K562 (cell line): Measurements from ENCODE around the gene MARK3. TPM values are rescaled to one million over a fixed set of nuclear protein-coding genes. Genes with fewer than 3 reads are reported as not detected.

Source experiments
- ATAC-seq: fragments of 200-7000 bp; cut with Tn5 transposase; 3 replicates; pipeline ENCODE4 v1.9.1; 2020; ENCODE audit warnings: moderate library complexity
- BruUV-seq: library from RNA; stranded (reverse); fragments of 400-500 nt; replicated peaks from 2 replicates; lab custom pipeline; 2021; lab: Mats Ljungman, UMichigan
- CTCF ChIA-PET: fragments of 300-600 bp; formaldehyde crosslinking; extraction: SDS; loops from one replicate; lab custom pipeline; 2021; ENCODE audit warnings: low intra/inter-chr PET ratio; lab: Yijun Ruan, JAX
- POLR2A ChIA-PET: fragments of 300-600, 350-650 bp; sonication (Branson Sonifier 250); formaldehyde crosslinking; extraction: SDS; loops from one replicate; lab custom pipeline; 2021; ENCODE audit warnings: antibody characterized with exemption, inconsistent platforms; lab: Yijun Ruan, JAX
- DNase-seq, 4 experiments: peaks; one replicate each; pipeline versions ENCODE4 v3.0.0 to v3.0.0-alpha.2; 2011 to 2018; ENCODE audit warnings: low spot score in 3 of 4, mixed read lengths in 3 of 4; ENCODE audit errors: extremely low read depth in 1 of 4
- FAIRE-seq: peaks from 2 replicates; lab custom pipeline; 2011; peaks lifted over from hg19 to GRCh38; lab: Jason Lieb, UNC
- H2AFZ ChIP-seq: 2 replicates; pipeline ENCODE4 v1.6.0; 2011; ENCODE audit warnings: low read depth, low read length, control low read depth, inconsistent platforms
- H3K27ac ChIP-seq: fragments of 200-600 bp; 3 replicates; pipeline ENCODE4 v1.8.0; 2011; ENCODE audit warnings: low read depth, mild to moderate bottlenecking, control low read depth, inconsistent platforms, low read length, moderate library complexity, mixed read lengths; ENCODE audit errors: extremely low read depth
- H3K27me3 ChIP-seq, 2 experiments: fragments of 300-600 bp in 1 of 2; 2 replicates in 1 of 2; 3 replicates in 1 of 2; pipeline versions ENCODE4 v1.6.0 to v1.8.0; 2011; ENCODE audit warnings: inconsistent platforms in 2 of 2, low read length in 2 of 2, mild to moderate bottlenecking in 1 of 2, mixed read lengths in 1 of 2, moderate library complexity in 1 of 2; ENCODE audit not compliant: control insufficient read depth in 2 of 2, insufficient read depth in 2 of 2
- H3K36me3 ChIP-seq: fragments of 300-600 bp; 3 replicates; pipeline ENCODE4 v1.8.0; 2011; ENCODE audit warnings: mild to moderate bottlenecking, low read length, inconsistent platforms; ENCODE audit not compliant: control insufficient read depth, insufficient read depth
- H3K4me1 ChIP-seq, 2 experiments: fragments of 200-600 bp in 1 of 2; replicated peaks in 1 of 2; 2 replicates in 1 of 2; 3 replicates in 1 of 2; pipeline versions ENCODE4 v1.5.1 to v1.8.0; 2011; ENCODE audit warnings: inconsistent platforms in 2 of 2, low read length in 2 of 2, mild to moderate bottlenecking in 1 of 2, mixed read lengths in 1 of 2, moderate library complexity in 1 of 2; ENCODE audit not compliant: control insufficient read depth in 2 of 2, insufficient read depth in 2 of 2
- H3K4me2 ChIP-seq: 2 replicates; pipeline ENCODE4 v1.6.1; 2011; ENCODE audit warnings: low read length, control low read depth, inconsistent platforms, mixed read lengths; ENCODE audit not compliant: insufficient read depth
- H3K4me3 ChIP-seq: fragments of 200-600 bp; sonication (generic), shearing (Covaris generic); 2 replicates; pipeline ENCODE4 v1.5.1; 2016; ENCODE audit warnings: control low read depth, inconsistent platforms
- H3K79me2 ChIP-seq: fragments of 200-600 bp; 3 replicates; pipeline ENCODE4 v1.8.0; 2011; ENCODE audit warnings: low read length, inconsistent platforms; ENCODE audit not compliant: control insufficient read depth, insufficient read depth
- H3K9ac ChIP-seq, 2 experiments: 2 replicates each; pipeline versions ENCODE4 v1.6.0 to v1.6.1; 2011; ENCODE audit warnings: low read depth in 2 of 2, low read length in 2 of 2, control low read depth in 1 of 2, inconsistent platforms in 1 of 2, mild to moderate bottlenecking in 1 of 2, mixed read lengths in 1 of 2; ENCODE audit not compliant: insufficient read depth in 1 of 2
- H3K9me1 ChIP-seq: one replicate; pipeline ENCODE4 v1.6.0; 2011; ENCODE audit warnings: inconsistent platforms, mild to moderate bottlenecking, low read length, moderate library complexity; ENCODE audit not compliant: control insufficient read depth, insufficient read depth
- H3K9me3 ChIP-seq: replicated peaks from 2 replicates; pipeline ENCODE4 v1.5.1; 2011; ENCODE audit warnings: low read depth, low read length, inconsistent platforms; ENCODE audit not compliant: control insufficient read depth, insufficient read depth
- H4K20me1 ChIP-seq: replicated peaks from 2 replicates; pipeline ENCODE4 v1.6.1; 2011; ENCODE audit warnings: low read length, inconsistent platforms, mixed read lengths; ENCODE audit not compliant: control insufficient read depth, insufficient read depth
- HES1 ChIP-seq: fragments of 450-650 bp; IDR thresholded peaks from 2 replicates; pipeline ENCODE4 v1.6.1; 2016; ENCODE audit warnings: low read depth, mild to moderate bottlenecking, moderate library complexity
- JUNB ChIP-seq: fragments of 450-650 bp; formaldehyde crosslinking; conservative IDR thresholded peaks from 2 replicates; pipeline ENCODE4 v1.4.0; 2020; ENCODE audit warnings: mild to moderate bottlenecking
- KHSRP ChIP-seq: fragments of 450-650 bp; IDR thresholded peaks from 2 replicates; pipeline ENCODE4 v1.6.1; 2017
- NONO ChIP-seq, 2 experiments: fragments of 200-400 bp in 1 of 2; fragments of 450-650 bp in 1 of 2; formaldehyde crosslinking in 1 of 2; IDR thresholded peaks; 2 replicates each; pipeline ENCODE4 v1.6.1; 2017; ENCODE audit warnings: low read depth in 2 of 2, mild to moderate bottlenecking in 2 of 2, moderate library complexity in 2 of 2, low read length in 1 of 2
- TSC22D4 ChIP-seq: fragments of 450-650 bp; IDR thresholded peaks from 2 replicates; pipeline ENCODE4 v1.6.1; 2016; ENCODE audit warnings: missing genetic modification characterization, missing biosample characterization, control low read depth
- ZHX1 ChIP-seq: fragments of 150-350 bp; conservative IDR thresholded peaks from 2 replicates; pipeline ENCODE4 v1.6.1; 2014; ENCODE audit warnings: low read length
- ZNF282 ChIP-seq: sonication (generic); formaldehyde crosslinking; IDR thresholded peaks from 2 replicates; pipeline ENCODE4 v1.8.1; 2023; ENCODE audit warnings: missing genetic modification reagents
- ZNF561 ChIP-seq: fragments of 450-650 bp; formaldehyde crosslinking; conservative IDR thresholded peaks from 2 replicates; pipeline ENCODE4 v1.4.0; 2020; ENCODE audit warnings: mild to moderate bottlenecking, moderate library complexity
- ZNF77 ChIP-seq: fragments of 250-450 bp; sonication (Bioruptor Pico); IDR thresholded peaks from 2 replicates; pipeline ENCODE4 v1.5.0; 2020
- WGBS: fragments of 100-300 bp; shearing (Covaris generic); methylation state at CpG from one replicate; pipeline ENCODE4 v1.1.6; 2016; ENCODE audit warnings: low coverage, mixed read lengths; ENCODE audit not compliant: insufficient coverage; ENCODE audit errors: missing lambda C conversion rate; 5-methylcytosine and 5-hydroxymethylcytosine counted together
- in situ Hi-C: fragments of 300-500 bp; cut with MboI; formaldehyde crosslinking; loops from 4 replicates; pipeline ENCODE4 v1.15.0; 2018; ENCODE audit warnings: inconsistent platforms, mixed read lengths
- intact Hi-C: fragments of 100-400 bp; cut with micrococcal nuclease; formaldehyde crosslinking; loops from 2 replicates; pipeline ENCODE4 v1.14.2; 2022
- polyA plus RNA-seq, 8 experiments: library from polyadenylated mRNA; depleted of rRNA in 4 of 8; stranded (reverse) in 5 of 8; unstranded in 3 of 8; fragments of >200 nt; fragmentation: Nextera tagmentation in 2 of 8; fragmentation: Illumina TruSeq in 1 of 8; extraction: Ambion mirVana in 2 of 8; extraction: Trizol in 1 of 8; gene quantifications; 2 replicates each; pipeline versions ENCODE4 v1.2.1 to v1.2.3, GENCODE V29; 2011 to 2014; ENCODE audit warnings: inconsistent platforms in 1 of 8, missing spikeins in 1 of 8
- total RNA-seq, 7 experiments: library from RNA; depleted of rRNA in 6 of 7; stranded (reverse); fragments of >200 nt in 6 of 7; fragmentation: Illumina TruSeq in 2 of 7; extraction: Trizol in 2 of 7; gene quantifications; 2 replicates each; pipeline versions ENCODE4 v1.2.1 to v1.2.3, GENCODE V29; 2011 to 2021; ENCODE audit warnings: low replicate concordance in 1 of 7
- TF ChIP-seq, protein P1 (sequence below), 2 experiments: fragments of 250-450 bp in 1 of 2; fragments of 450-650 bp in 1 of 2; sonication (Bioruptor Pico) in 1 of 2; IDR thresholded peaks; 2 replicates each; pipeline versions ENCODE4 v1.6.1 to v1.8.0; 2016 to 2021; ENCODE audit warnings: mild to moderate bottlenecking in 2 of 2, moderate library complexity in 2 of 2, missing compliant biosample characterization in 1 of 2, missing genetic modification characterization in 1 of 2
- TF ChIP-seq, protein P2 (sequence below): fragments of 450-650 bp; formaldehyde crosslinking; conservative IDR thresholded peaks from 2 replicates; pipeline ENCODE4 v1.4.0; 2022; ENCODE audit warnings: mild to moderate bottlenecking, missing genetic modification characterization

Gene MARK3
- total and polyA plus RNA-seq, 9 of the 15 experiments (the other 6 are each of a cell fraction or from before 2014, with no cell fraction given) = 10.1 to 68.7 (median 56.3) TPM

GRCh38 chr14:103404920-103405319 lies 19.7 kb downstream of the MARK3 start:
- ChIA-PET CTCF (interaction anchor here (0.5 kb wide), 2 partner anchors 23 to 35 kb away, joined by 5 read pairs; no protein-coding TSS in a partner anchor), POLR2A (interaction anchor here (1.3 to 1.4 kb wide), 2 partner anchors 11 to 60 kb away, joined by 5 read pairs; no protein-coding TSS in a partner anchor)
- no peak overlapping the region for H3K27ac ChIP-seq
- in situ Hi-C loops (no loop called here), intact Hi-C loops (no loop called here)
- no peak for FAIRE-seq
- no peaks in the 10 kb centered on the region for H3K27me3 ChIP-seq
- H3K36me3 ChIP-seq = peaks cover 30% of the 10 kb centered on the region; the same call in 2 of the 3 replicates
- H3K79me2 ChIP-seq = peaks cover 80% of the 10 kb centered on the region
- no peak for DNase-seq
- no peak overlapping the region for H3K4me2 ChIP-seq
- BruUV-seq = no TSS peak
- H2AFZ ChIP-seq = no peak overlapping the region
- H3K9me3 ChIP-seq = no peaks in the 10 kb centered on the region
- no peak for ATAC-seq
- no peak overlapping the region for H3K9ac ChIP-seq
- no peaks in the 10 kb centered on the region for H3K9me1 ChIP-seq
- H3K4me1 ChIP-seq = peaks cover 4 to 35% of the 10 kb centered on the region in 2 experiments; a peak in 4 of 5 replicates
- WGBS = 74% methylated on average over 7 of the region's 7 CpGs
- H3K4me3 ChIP-seq = no peak overlapping the region
- TF ChIP-seq KHSRP (no peak), ZNF77 (CRISPR knock-in tag) (no peak), TSC22D4 (no peak), JUNB (no peak), ZHX1 (no peak), ZNF561 (CRISPR knock-in tag) (no peak), ZNF282 (no peak), HES1 (no peak), NONO (IDR thresholded peaks at IDR 0.05; ENCODE audit: low read depth in 2 of 2, low read length in 1 of 2) (no peak)
- TF ChIP-seq, protein P1, sequence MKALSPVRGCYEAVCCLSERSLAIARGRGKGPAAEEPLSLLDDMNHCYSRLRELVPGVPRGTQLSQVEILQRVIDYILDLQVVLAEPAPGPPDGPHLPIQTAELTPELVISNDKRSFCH (CRISPR knock-in tag; IDR thresholded peaks at IDR 0.05) = no peak
- TF ChIP-seq, protein P1 (tag; IDR thresholded peaks at IDR 0.05) = no peak
- TF ChIP-seq, protein P2, sequence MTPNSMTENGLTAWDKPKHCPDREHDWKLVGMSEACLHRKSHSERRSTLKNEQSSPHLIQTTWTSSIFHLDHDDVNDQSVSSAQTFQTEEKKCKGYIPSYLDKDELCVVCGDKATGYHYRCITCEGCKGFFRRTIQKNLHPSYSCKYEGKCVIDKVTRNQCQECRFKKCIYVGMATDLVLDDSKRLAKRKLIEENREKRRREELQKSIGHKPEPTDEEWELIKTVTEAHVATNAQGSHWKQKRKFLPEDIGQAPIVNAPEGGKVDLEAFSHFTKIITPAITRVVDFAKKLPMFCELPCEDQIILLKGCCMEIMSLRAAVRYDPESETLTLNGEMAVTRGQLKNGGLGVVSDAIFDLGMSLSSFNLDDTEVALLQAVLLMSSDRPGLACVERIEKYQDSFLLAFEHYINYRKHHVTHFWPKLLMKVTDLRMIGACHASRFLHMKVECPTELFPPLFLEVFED = no peak
- TF ChIP-seq, all 486 proteins: peak for 0
- peaks cover 21% of the 10 kb centered on the region for H4K20me1 ChIP-seq
